HG02981 (cell line): ENCODE measurements around the gene C1orf174.

ENCODE experiments used
- ATAC-seq: cut with Tn5 transposase; IDR thresholded peaks from one replicate; pipeline ENCODE4 v1.9.1; 2021; ENCODE audit warnings: mild to moderate bottlenecking, moderate library complexity; ENCODE audit not compliant: unreplicated experiment

Gene C1orf174

GRCh38 chr1:3910857-3911845 lies 11.1 kb upstream of the C1orf174 start:
- peak; percentile 67 for ATAC-seq

DNA sequence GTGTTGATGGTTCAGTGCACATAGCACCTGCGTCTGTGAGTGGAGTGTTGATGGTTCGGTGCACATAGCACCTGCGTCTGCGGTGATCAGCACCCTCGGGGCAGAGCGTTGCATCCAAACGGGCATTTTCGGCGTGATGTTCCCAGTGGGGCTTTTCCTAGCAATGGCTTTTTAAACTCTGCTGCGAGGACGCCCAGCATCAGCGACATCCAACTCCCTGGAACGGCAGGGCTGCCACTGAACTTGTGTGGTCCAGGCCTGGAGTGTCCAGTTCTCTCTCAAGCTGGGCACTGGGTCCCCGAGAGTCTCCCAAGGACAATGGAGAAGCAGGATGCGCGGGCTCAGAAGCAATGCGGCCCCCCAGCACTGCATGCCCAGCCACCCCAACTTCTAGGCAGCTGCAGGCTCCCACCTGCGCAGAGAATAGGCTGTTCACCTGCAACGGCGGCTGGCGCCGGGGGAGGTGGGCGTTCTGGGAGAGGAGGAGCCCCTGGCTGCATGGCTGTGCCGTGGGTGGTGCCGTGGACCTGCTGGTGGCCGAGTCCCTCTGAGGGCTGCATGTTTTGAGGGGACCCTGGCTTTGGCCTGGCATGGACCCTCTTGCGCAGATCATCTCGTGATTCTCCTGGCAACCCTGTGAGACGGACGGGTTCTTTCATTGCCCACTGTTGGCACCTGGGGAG lies 10.1 kb upstream of the C1orf174 start:
- ATAC-seq: no peak

- no peak for ATAC-seq
These were observed 9.5 kb upstream of the C1orf174 start for GRCh38 chr1:3909615-3910014.

DNA sequence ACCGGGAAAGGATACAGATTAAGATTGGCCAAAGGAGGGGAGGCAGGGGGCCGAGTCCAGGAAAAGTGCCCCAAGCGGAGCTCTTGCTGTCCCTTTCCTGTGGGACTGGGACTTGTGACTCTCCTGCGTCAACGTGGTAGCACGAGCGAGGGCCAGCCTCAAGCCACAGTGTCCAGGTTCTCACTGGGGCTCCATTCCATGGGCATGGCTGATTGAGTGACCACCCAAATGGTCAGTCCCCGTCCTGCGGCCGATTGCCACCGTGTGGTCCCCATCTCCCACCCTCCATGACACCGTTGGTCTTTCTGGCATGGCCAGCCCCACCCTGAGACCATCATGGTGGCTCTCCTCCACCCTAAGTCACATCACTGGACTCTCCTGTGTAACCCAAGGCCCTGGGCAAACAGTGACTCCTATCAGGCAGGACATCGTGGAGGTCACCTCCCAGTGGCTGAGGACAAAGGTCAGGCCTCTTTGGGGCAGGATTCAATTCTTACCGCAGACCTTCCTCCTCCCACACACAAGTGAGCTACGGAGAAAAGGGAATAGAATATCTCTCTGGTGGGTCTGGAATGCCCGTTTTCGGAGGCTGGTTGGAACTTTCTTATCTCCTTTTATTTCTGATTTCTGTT lies 8.9 kb upstream of the C1orf174 start:
- ATAC-seq: no peak

GRCh38 chr1:3907621-3908165 lies 7.6 kb upstream of the C1orf174 start:
- ATAC-seq: no peak

- no peak for ATAC-seq
These were observed 7.0 kb upstream of the C1orf174 start for GRCh38 chr1:3907031-3907534.

DNA sequence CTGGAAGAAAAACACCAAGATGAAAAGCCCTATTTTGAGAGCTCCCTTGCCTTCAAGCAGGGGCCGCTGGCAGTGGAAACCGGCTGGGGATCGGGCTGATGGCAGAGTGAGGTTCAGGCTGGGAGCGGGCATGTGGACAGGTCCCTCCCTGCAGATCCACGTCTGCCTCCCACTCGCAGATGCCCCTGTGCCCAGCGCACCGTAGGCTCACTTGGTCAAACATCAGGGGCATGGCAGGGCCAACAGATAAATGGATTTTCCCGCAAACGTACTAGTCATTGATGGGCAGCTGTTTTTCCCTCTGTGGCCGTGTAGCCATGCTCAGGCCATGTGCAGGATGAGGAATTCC lies 6.6 kb upstream of the C1orf174 start:
- ATAC-seq: no peak

- ATAC-seq: no peak
These were observed 6.0 kb upstream of the C1orf174 start for GRCh38 chr1:3905953-3906671.

GRCh38 chr1:3905266-3905952 lies 5.3 kb upstream of the C1orf174 start:
- ATAC-seq: no peak

DNA sequence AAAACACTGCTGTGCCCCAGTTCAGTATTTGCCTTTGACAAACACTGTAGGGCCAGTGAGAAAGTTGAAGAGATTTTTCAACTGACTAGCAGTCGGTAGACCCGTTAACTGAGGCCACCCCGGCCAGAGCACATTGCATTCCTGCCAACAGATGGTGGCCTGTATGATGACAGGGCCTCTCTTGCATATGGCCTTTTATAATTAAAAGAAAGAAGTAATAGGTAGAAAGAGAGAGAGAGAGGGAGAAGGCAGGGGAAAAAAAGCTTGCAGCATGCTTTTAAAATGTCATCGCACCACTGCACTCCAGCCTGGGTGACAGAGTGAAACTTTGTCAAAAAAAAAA lies 4.7 kb upstream of the C1orf174 start:
- no peak for ATAC-seq

DNA sequence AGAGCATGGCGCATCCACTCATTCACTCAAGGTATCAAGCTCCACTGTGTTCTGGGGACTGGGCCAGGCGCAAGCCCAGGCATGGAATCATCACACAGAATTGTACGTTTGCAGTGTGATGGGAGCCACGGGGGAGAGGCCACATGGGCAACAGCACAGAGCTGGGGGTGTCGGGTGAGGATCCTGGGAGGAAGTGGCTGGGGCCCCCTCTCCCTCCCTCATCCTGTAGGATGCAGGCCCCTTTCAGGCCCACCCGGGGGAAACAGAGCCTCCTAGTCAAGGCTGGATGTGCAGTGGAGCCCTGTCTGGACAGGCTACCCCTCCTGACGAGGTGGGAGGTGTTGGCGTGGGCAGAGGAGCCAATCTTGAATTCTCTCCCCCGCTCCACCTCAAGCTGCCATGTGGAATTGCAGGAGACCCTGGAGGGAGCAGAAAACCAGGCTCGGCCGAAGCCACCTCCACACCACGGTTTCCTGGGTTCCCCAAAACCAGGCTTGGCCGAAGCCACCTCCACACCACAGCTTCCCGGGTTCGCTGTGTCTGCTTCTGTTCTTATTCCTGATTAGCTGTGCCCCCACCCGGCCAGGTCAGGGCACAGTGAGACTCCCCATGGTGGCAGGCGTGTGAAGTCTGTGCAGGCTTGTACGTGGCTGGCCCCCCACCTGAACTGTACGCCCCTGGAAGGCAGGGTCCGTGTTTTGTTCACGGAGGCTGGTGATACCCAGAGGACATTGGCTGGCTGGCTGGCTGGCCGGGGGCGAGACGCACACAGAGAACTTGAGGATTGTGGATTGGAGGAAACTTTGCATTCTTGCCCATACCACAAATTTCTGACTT lies 4.2 kb upstream of the C1orf174 start:
- ATAC-seq: no peak

- ATAC-seq: no peak
These were observed 3.3 kb upstream of the C1orf174 start for GRCh38 chr1:3903141-3904005.

- no peak for ATAC-seq
These were observed 2.6 kb upstream of the C1orf174 start for GRCh38 chr1:3902571-3903091.

DNA sequence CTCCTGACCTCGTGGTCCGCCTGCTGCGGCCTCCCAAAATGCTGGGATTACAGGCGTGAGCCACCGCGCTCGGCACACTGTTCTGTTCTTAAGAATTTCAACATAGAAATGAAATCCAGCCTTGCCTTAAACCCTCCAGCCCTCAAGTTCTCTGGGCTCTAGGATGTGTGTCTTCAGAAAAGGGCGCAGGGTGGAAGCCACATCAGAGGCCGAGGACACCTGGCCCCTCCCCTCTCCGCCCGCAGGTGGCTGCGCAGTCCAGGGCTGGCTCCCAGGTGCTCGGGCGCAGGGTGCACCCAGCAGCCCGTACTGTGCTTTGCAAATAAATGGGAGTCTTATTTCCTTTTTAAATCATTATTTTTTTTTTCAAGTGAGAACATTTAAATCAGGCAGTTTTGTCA lies 2.0 kb upstream of the C1orf174 start:
- no peak for ATAC-seq

- peak; percentile 60 for ATAC-seq
These were observed 977 bp upstream of the C1orf174 start for GRCh38 chr1:3900969-3901529.

DNA sequence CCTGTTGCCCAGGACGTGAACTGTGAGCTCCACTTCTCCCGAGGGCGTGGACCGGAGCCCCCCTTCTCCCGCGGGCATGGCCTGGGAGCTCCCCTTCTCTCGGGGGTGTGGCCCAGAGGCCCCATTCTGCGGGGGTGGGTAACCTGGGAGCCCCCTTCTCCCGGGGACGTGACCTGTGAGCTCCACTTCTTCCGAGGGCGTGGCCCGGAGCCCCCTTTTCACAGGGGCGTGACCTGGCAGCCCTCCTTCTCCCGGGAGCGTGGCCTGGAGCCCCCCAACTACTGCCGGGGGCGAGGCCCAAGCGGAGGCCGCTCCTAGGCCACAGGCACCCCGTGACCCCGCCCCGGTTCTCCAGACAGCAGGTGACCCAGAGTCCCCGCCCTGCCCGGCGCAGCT lies 320 bp downstream of the C1orf174 start:
- peak; percentile 4 for ATAC-seq

DNA sequence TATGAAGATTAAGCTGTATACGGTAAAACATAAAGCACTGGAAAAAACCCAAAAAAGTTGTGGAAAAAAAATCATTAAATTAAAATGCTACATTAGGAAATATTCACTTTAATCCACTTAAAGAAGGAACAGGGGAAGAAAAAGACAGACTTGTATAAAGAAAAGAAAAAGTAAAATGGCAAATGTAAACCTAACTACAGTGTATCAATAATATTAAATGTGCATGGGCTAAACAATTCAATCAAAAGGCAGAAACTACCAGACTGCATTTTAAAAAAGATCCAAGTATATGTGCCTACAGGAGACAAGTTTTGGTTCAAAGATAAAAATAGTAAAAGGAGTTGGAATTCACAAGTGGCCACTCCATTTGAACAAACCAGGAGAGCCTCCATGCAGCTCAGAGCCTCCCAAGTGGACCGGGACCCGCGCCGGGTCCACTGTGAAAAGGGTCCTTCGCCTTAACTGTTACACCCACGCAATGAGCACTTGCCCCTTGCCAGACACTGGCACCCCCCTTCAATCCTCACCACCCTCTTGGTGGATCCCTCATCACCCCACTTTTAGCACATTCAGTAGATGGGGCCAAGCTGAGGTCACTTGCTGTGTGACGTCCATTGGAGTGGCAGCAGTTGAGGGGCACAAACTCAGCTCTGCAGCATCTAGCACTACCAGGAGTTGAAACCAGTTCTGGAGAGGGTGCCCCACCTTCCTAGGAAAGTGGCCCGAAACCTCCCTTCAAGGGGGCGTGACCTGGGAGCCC lies 898 bp downstream of the C1orf174 start:
- no peak for ATAC-seq
